ENCODE results near the gene TRERF1. TPM values are rescaled to one million over a fixed set of nuclear protein-coding genes. Genes with fewer than 3 reads are reported as not detected.

Gene TRERF1
- total RNA-seq, 2 experiments from 2014 or later = 12.2 to 14.5 TPM

DNA sequence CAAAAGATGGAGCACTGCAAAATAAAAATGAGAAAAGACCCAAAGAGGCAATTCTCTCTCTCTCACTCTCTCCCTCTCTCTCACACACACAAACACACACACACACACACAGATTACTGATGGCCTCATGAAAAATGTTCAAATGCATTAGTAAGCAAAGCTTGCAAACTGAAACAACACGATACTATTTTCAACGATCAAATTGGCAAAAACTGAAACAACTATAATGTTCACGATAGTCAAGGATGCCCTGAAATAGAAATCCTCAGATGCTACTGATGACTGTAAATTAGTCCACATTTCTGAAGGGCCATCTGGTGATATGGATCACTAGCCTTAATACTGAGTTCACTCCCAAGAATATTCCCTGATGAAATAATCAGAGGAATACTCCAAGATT is 100.8 kb downstream of the TRERF1 start:
- Mint-ChIP-seq H3K27ac (peak overlapping the region; percentile 19), H3K4me1 (peaks cover 15% of the 10 kb centered on the region), H3K27me3 (no peaks in the 10 kb centered on the region), H3K4me3 (no peak overlapping the region), H3K36me3 (ENCODE audit: low read depth) (peaks cover 4% of the 10 kb centered on the region), H3K9me3 (ENCODE audit: low read depth) (no peaks in the 10 kb centered on the region)
- intact Hi-C loops (cut with DNase I, micrococcal nuclease) = no loop called here
- ChIA-PET CTCF (interaction anchor here (0.9 kb wide), 1 partner anchor 16 kb away, joined by 3 read pairs; no protein-coding TSS in a partner anchor), POLR2A (no interaction called here)
- ATAC-seq (no peak), DNase-seq (no peak)

DNA sequence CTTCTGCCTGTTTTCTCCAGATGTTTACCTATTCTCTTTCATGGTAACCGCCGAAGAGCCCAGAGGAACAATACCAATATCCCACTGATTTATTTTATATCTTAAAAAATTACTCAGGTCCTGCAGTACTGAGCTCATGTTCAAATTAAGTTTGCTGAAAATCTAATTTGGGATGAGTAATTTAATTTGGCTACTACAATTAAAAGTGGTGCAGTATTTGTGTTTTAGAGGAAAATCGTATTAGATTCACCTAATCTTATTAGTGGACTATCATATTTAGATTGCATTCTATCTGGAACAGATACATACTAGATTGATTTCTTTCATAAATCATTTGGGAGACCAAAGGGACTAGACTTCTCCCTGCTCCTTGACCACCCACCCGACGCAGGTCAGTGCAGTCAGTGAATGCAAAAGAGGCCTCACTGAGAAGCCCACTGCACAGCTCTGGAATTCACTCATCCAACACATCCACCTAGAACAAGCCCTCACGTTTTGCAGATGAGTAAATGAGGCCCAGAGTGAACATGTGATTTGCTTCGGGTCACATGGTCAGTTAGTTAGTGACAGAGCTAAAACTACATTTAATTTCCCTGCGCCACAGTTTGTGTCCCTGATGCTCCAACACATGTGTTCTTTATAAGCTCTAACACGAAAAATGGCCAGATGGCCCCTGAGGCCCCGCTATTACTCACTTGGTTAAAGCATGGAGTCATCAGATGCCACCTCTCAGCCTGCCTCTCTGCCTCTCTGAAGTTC is 101.8 kb downstream of the TRERF1 start:
- POLR2A ChIA-PET = no interaction called here
- peaks cover 19% of the 10 kb centered on the region for H3K4me1 Mint-ChIP-seq
- no peak for ATAC-seq
- intact Hi-C loops (cut with DNase I, micrococcal nuclease) = no loop called here
- no peak overlapping the region for H3K4me3 Mint-ChIP-seq
- H3K27ac Mint-ChIP-seq = no peak overlapping the region
- CTCF ChIA-PET = interaction anchor here (1.2 to 1.4 kb wide), 2 partner anchors 41 to 55 kb away, joined by 3 to 4 read pairs; no protein-coding TSS in a partner anchor
- no peak for DNase-seq
- peaks cover 7% of the 10 kb centered on the region for H3K36me3 Mint-ChIP-seq (ENCODE audit: low read depth)
- H3K9me3 Mint-ChIP-seq (ENCODE audit: low read depth) = no peaks in the 10 kb centered on the region
- no peaks in the 10 kb centered on the region for H3K27me3 Mint-ChIP-seq

DNA sequence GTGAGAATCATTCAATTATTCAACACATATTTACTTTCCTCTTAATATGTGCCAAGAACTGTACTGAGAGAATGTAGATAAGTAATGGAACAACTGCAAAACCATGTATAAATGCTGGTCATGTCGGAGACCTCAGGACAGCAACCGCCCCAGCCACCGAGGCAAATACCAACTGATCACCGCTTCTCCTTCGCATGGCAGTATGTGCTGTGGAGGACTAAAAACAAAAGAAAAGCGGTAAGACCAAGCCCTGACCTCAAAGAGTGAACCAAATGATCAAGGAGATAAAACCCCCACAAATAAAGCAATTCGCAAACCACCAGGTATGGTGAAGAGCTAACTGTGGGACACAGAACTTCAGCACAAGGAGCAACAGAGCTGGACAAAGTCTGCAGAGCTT is 104.3 kb downstream of the TRERF1 start:
- CTCF ChIA-PET = interaction anchor here (0.8 kb wide), 1 partner anchor 42 kb away, joined by 3 read pairs; no protein-coding TSS in a partner anchor

DNA sequence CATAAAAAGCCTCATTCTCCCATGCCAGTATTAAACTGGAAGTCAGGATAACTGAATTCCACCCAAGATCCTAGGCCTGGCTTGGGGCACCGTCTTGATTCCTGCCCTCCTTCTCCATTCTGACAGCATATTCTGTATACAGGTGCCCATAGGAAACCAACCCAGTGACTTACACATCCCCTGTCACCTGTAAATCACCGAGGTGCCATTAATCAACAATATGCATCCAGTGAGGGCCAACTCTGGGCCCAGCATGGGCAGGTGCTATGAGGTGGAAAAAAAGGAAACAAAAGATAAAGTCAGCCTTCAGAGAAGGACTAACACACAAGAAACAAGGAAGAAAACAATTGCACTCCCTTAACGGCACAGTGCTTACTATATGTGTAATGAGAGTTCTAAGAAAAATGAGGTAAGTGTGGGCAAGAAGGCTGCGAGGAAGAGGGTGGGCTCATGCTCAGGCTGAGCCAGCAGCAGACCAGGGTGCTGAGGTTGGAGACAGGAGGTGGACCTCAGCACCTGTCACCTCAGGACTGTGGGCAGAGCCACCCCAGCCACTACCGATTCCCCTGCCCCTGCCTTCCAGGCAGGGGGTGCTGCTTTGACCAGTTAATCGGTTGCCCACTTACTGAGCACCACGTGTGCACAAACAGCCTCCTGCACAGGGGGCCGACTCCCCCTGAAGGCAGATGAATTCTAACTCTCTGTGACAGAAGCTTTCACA is 105.9 kb downstream of the TRERF1 start:
- Mint-ChIP-seq H3K27me3 (no peaks in the 10 kb centered on the region), H3K36me3 (ENCODE audit: low read depth) (peaks cover 13% of the 10 kb centered on the region), H3K9me3 (ENCODE audit: low read depth) (no peaks in the 10 kb centered on the region), H3K27ac (peak overlapping the region; percentile 55), H3K4me3 (no peak overlapping the region), H3K4me1 (peaks cover 34% of the 10 kb centered on the region)
- CTCF ChIA-PET = interaction anchor here (0.7 to 1.0 kb wide), 3 partner anchors 27 to 559 kb away, joined by 3 to 4 read pairs (median 3); no protein-coding TSS in a partner anchor
- POLR2A ChIA-PET = no interaction called here
- intact Hi-C loops (cut with DNase I, micrococcal nuclease) = no loop called here
- no peak for DNase-seq
- ATAC-seq = peak; percentile 65

More for the DNA sequence above, 104.3 kb downstream of the TRERF1 start:
- intact Hi-C loops (cut with DNase I, micrococcal nuclease) = no loop called here
- no peaks in the 10 kb centered on the region for H3K9me3 Mint-ChIP-seq (ENCODE audit: low read depth)
- H3K4me3 Mint-ChIP-seq = no peak overlapping the region
- H3K4me1 Mint-ChIP-seq = peaks cover 30% of the 10 kb centered on the region
- POLR2A ChIA-PET = interaction anchor here (0.8 to 1.0 kb wide), 2 partner anchors 8 to 52 kb away, joined by 4 to 5 read pairs; no protein-coding TSS in a partner anchor
- ATAC-seq = no peak
- no peaks in the 10 kb centered on the region for H3K27me3 Mint-ChIP-seq
- H3K36me3 Mint-ChIP-seq (ENCODE audit: low read depth) = peaks cover 13% of the 10 kb centered on the region
- no peak for DNase-seq
- no peak overlapping the region for H3K27ac Mint-ChIP-seq

DNA sequence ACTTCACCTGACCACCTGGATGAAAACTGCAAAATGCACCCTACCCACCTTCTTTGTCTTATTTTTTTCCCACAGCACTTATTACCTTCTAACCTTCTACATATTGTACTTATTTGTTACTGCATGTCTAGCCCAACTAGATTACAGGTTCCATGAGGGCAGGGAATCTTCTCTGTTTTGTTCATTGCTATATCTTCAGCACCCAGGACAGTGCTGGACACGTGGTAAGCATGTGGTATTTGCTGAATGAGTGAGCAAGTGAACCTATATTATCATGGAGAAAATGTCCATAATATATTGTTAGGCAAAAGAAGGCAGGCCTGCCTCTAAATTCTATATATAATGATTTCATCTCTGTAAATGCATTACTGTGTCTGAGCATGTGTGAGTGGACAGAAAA is 107.0 kb downstream of the TRERF1 start:
- Mint-ChIP-seq H3K27ac (no peak overlapping the region), H3K9me3 (ENCODE audit: low read depth) (no peaks in the 10 kb centered on the region), H3K27me3 (no peaks in the 10 kb centered on the region), H3K36me3 (ENCODE audit: low read depth) (peaks cover 9% of the 10 kb centered on the region), H3K4me1 (peaks cover 44% of the 10 kb centered on the region), H3K4me3 (no peak overlapping the region)
- ChIA-PET CTCF (interaction anchor here (0.6 to 1.7 kb wide), 5 partner anchors 9 to 558 kb away, joined by 3 to 4 read pairs (median 3); no protein-coding TSS in a partner anchor), POLR2A (no interaction called here)
- intact Hi-C loops (cut with DNase I, micrococcal nuclease) = loop anchor here in 1 of 2 experiments (5.0 kb wide), 1 partner anchor 178 kb away; no protein-coding TSS in a partner anchor
- ATAC-seq = no peak
- DNase-seq = no peak

DNA sequence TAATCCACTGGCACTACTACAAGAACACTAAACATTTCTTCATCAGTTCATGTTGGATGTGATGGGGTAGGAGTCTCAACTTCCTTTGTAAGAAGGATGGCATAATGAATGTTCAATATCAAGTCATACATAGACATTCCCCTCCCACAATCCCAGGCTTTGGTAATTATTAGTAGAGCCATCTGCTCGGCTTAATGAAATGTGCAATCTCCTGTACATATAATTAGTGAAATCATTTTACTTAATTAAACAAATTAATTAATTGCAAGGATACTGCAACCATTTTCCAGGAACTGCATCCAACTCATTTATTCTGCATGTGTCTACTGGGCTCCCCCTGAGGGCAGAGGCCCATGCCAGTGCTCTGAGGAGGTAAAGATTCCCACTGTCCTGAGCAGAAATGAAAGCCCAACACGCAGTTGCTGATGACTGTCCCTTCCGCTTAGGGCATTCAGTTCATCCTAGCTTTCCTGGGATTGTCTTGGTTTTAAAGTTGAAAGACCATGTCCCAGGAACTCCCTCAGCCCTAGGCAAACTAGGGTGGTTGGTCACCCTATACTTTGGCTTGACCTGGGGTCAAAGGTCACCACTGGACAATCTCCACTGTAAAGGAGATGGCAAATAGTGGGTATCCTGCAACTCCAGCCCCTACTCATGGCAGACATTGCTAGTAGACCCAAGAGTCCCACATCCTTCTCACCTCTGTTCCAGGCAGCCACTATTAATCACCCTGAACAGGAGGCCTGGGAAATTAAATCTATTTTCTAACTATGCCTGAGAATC is 109.8 kb downstream of the TRERF1 start:
- Mint-ChIP-seq H3K9me3 (ENCODE audit: low read depth) (no peaks in the 10 kb centered on the region), H3K27me3 (no peaks in the 10 kb centered on the region), H3K36me3 (ENCODE audit: low read depth) (peaks cover 9% of the 10 kb centered on the region), H3K27ac (no peak overlapping the region), H3K4me3 (no peak overlapping the region), H3K4me1 (peaks cover 69% of the 10 kb centered on the region)
- intact Hi-C loops (cut with DNase I, micrococcal nuclease) = loop anchor here in 1 of 2 experiments (2.0 to 5.0 kb wide), 3 partner anchors 25 to 180 kb away; no protein-coding TSS in a partner anchor
- CTCF ChIA-PET = no interaction called here
- POLR2A ChIA-PET = no interaction called here
- ATAC-seq = no peak
- no peak for DNase-seq

DNA sequence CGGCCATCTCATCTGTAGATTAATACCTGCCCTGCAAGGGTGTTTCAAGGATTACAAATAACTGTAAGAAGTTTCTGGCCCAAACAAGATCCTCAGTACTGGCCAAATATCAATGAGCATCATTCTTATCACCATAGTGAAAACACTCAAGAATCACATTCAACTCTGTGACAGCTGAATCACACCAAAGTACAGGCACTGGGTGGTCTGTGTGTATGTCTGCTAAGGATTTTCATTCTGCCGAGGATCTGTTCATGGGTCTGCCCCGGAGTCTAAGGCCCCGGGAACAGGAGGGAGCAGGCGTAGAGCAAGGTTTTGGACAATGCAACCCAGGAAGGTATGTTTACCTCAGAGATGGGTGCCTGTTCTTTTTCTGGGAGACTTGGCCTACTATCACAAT is 110.5 kb downstream of the TRERF1 start:
- peak overlapping the region; percentile 79 for H3K27ac Mint-ChIP-seq
- ChIA-PET POLR2A (interaction anchor here (2.0 kb wide), 1 partner anchor 49 kb away, joined by 15 read pairs; no protein-coding TSS in a partner anchor), CTCF (interaction anchor here (1.4 to 2.6 kb wide), 2 partner anchors 111 to 207 kb away, joined by 3 to 12 read pairs; no protein-coding TSS in a partner anchor)

DNA sequence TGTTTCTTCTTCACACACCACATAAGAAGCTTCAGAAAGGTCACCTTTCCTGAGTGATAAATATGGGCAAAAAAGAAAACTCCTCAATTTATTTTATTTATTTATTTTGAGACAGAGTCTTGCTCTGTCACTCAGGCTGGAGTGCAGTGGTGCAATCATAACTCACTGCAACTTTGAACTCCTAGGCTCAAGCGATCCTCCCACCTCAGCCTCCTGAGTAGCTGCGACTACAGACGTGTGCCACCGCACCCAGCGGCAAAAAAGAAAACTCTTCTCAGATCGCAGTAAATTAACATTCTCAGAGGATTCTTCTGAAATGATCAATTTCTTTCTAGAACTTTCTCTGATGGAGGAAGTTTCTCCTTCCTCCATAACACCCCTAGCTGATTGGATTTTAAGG is 111.2 kb downstream of the TRERF1 start:
- no peaks in the 10 kb centered on the region for H3K9me3 Mint-ChIP-seq (ENCODE audit: low read depth)
- no peak overlapping the region for H3K4me3 Mint-ChIP-seq
- peaks cover 8% of the 10 kb centered on the region for H3K36me3 Mint-ChIP-seq (ENCODE audit: low read depth)
- POLR2A ChIA-PET = interaction anchor here (0.6 to 2.0 kb wide), 5 partner anchors 13 to 180 kb away, joined by 3 to 15 read pairs (median 4); no protein-coding TSS in a partner anchor
- DNase-seq (peak; percentile 53), ATAC-seq (peak; percentile 20)
- peaks cover 65% of the 10 kb centered on the region for H3K4me1 Mint-ChIP-seq
- peak overlapping the region; percentile 84 for H3K27ac Mint-ChIP-seq
- no peaks in the 10 kb centered on the region for H3K27me3 Mint-ChIP-seq
- intact Hi-C loops (cut with DNase I, micrococcal nuclease) = loop anchor here (1.0 to 5.0 kb wide), 13 partner anchors 17 to 182 kb away; no protein-coding TSS in a partner anchor
- CTCF ChIA-PET = interaction anchor here (0.8 to 3.1 kb wide), 9 partner anchors 26 to 236 kb away, joined by 3 to 21 read pairs (median 4); no protein-coding TSS in a partner anchor

More for the DNA sequence above, 110.5 kb downstream of the TRERF1 start:
- H3K9me3 Mint-ChIP-seq (ENCODE audit: low read depth) = no peaks in the 10 kb centered on the region
- ATAC-seq (no peak), DNase-seq (no peak)
- H3K4me1 Mint-ChIP-seq = peaks cover 70% of the 10 kb centered on the region
- H3K4me3 Mint-ChIP-seq = no peak overlapping the region
- H3K27me3 Mint-ChIP-seq = no peaks in the 10 kb centered on the region
- intact Hi-C loops (cut with DNase I, micrococcal nuclease) = loop anchor here in 1 of 2 experiments (2.0 to 5.0 kb wide), 3 partner anchors 24 to 181 kb away; no protein-coding TSS in a partner anchor
- peaks cover 10% of the 10 kb centered on the region for H3K36me3 Mint-ChIP-seq (ENCODE audit: low read depth)

DNA sequence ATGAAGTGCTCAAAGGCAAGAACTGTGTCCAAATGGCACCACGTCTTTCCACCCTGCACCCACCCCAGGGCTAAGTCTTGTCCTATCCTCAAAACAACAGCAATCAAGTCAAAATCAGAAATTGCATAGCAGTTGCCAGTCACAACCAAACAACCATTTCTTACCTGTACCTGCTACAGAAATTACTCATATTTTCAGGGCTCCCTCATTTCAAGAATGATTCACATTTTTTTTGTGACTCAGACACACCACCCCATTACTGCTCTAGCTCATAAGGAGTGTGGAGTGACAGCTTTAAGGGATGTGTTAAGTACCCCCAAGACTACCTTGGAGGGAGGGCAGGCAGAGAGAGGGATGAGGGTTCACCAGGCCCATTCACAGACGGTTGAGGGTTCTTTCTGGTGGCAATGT is 111.7 kb downstream of the TRERF1 start:
- no peaks in the 10 kb centered on the region for H3K27me3 Mint-ChIP-seq
- DNase-seq (peak; percentile 72), ATAC-seq (peak; percentile 93)
- H3K9me3 Mint-ChIP-seq (ENCODE audit: low read depth) = no peaks in the 10 kb centered on the region
- peak overlapping the region; percentile 15 for H3K4me3 Mint-ChIP-seq
- POLR2A ChIA-PET = interaction anchor here (0.6 to 2.0 kb wide), 8 partner anchors 8 to 207 kb away, joined by 3 to 15 read pairs (median 4); no protein-coding TSS in a partner anchor
- CTCF ChIA-PET = interaction anchor here (0.8 to 3.1 kb wide), 10 partner anchors 27 to 235 kb away, joined by 3 to 21 read pairs (median 4); no protein-coding TSS in a partner anchor
- peaks cover 67% of the 10 kb centered on the region for H3K4me1 Mint-ChIP-seq
- intact Hi-C loops (cut with DNase I, micrococcal nuclease) = loop anchor here (1.0 to 5.0 kb wide), 14 partner anchors 17 to 182 kb away; no protein-coding TSS in a partner anchor
- peaks cover 8% of the 10 kb centered on the region for H3K36me3 Mint-ChIP-seq (ENCODE audit: low read depth)
- peak overlapping the region; percentile 84 for H3K27ac Mint-ChIP-seq

DNA sequence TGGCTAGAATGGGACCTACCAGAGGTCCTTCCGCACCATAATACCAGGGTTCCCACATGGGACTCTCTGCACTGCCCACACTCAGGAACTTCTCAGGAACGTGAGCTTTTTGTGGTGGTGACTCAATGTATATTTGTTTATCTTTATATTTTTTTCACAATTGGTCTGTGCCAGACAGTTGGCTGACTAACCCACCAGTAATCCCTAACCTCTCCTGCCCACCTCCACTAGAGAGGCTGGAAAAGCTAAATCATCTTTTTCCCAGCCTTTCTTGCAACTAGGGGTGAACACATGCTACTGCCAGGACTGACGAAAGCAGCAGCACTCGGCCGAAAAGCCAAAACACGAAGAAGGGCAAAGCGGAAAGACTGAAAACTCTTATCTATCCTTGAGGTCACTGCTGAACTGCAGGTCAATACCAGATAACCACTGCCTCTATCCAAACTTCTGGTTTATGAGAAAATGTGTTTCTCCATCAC is 112.9 kb downstream of the TRERF1 start:
- intact Hi-C loops (cut with DNase I, micrococcal nuclease) = loop anchor here in 1 of 2 experiments (2.0 kb wide), 1 partner anchor 30 kb away; no protein-coding TSS in a partner anchor
- Mint-ChIP-seq H3K4me3 (peak overlapping the region; percentile 8), H3K4me1 (peaks cover 67% of the 10 kb centered on the region), H3K27ac (peak overlapping the region; percentile 84), H3K36me3 (ENCODE audit: low read depth) (peaks cover 8% of the 10 kb centered on the region), H3K27me3 (no peaks in the 10 kb centered on the region), H3K9me3 (ENCODE audit: low read depth) (no peaks in the 10 kb centered on the region)
- DNase-seq (peak; percentile 42), ATAC-seq (peak; percentile 28)
- ChIA-PET CTCF (interaction anchor here (0.6 to 3.1 kb wide), 12 partner anchors 12 to 352 kb away, joined by 3 to 21 read pairs (median 4); no protein-coding TSS in a partner anchor), POLR2A (interaction anchor here (0.6 to 1.0 kb wide), 4 partner anchors 19 to 70 kb away, joined by 3 to 12 read pairs (median 3); no protein-coding TSS in a partner anchor)
